GM12878 (cell line): ENCODE data around the gene CEACAM1. TPM values are rescaled to one million over a fixed set of nuclear protein-coding genes. Genes with fewer than 3 reads are reported as not detected.

Source experiments
- ATAC-seq: fragments of 200-7000 bp; cut with Tn5 transposase; 3 replicates; pipeline ENCODE4 v1.9.1; 2020; ENCODE audit warnings: mild to moderate bottlenecking, moderate library complexity
- BruUV-seq: library from RNA; stranded (reverse); fragments of 400-500 nt; replicated peaks from 2 replicates; lab custom pipeline; 2021; lab: Mats Ljungman, UMichigan
- CTCF ChIA-PET: fragments of 300-600 bp; sonication (Branson Sonifier 250); formaldehyde crosslinking; extraction: SDS; loops from one replicate; lab custom pipeline; 2021; ENCODE audit warnings: inconsistent platforms; lab: Yijun Ruan, JAX
- POLR2A ChIA-PET: fragments of 350-600 bp; formaldehyde crosslinking; extraction: SDS; loops from one replicate; lab custom pipeline; 2021; ENCODE audit warnings: inconsistent platforms; lab: Charles Lee
- RAD21 ChIA-PET: fragments of 300-600 bp; sonication (Branson Sonifier 250); formaldehyde crosslinking; loops from one replicate; lab custom pipeline; 2023; ENCODE audit warnings: antibody characterized with exemption; ENCODE audit not compliant: unreplicated experiment; lab: Charles Lee
- SMC1A ChIA-PET: fragments of 300-600 bp; sonication (Branson Sonifier 250); formaldehyde crosslinking; loops from one replicate; lab custom pipeline; 2023; ENCODE audit not compliant: unreplicated experiment, uncharacterized antibody; lab: Charles Lee
- DNase-seq: peaks from one replicate; pipeline ENCODE4 v3.0.0-alpha.2; 2011; ENCODE audit warnings: low read depth, low spot score
- FAIRE-seq: peaks from 3 replicates; lab custom pipeline; 2011; peaks lifted over from hg19 to GRCh38; lab: Jason Lieb, UNC
- H2AFZ ChIP-seq: 2 replicates; pipeline ENCODE4 v1.6.0; 2011; ENCODE audit warnings: low read depth, low read length, control low read depth; ENCODE audit not compliant: control insufficient read depth
- H3K27ac ChIP-seq: 2 replicates; pipeline ENCODE4 v1.5.1; 2011; ENCODE audit warnings: control low read depth; ENCODE audit not compliant: control insufficient read depth, insufficient read depth
- H3K27me3 ChIP-seq, 2 experiments: replicated peaks in 1 of 2; 2 replicates each; pipeline versions ENCODE4 v1.6.0 to v1.6.1; 2011; ENCODE audit warnings: low read length in 1 of 2; ENCODE audit not compliant: control insufficient read depth in 2 of 2, insufficient read depth in 2 of 2
- H3K36me3 ChIP-seq, 2 experiments: 2 replicates each; pipeline ENCODE4 v1.5.1; 2011; ENCODE audit warnings: low read length in 1 of 2; ENCODE audit not compliant: control insufficient read depth in 2 of 2, insufficient read depth in 2 of 2
- H3K4me1 ChIP-seq: 2 replicates; pipeline ENCODE4 v1.6.1; 2011; ENCODE audit warnings: mild to moderate bottlenecking, low read length, moderate library complexity, mixed read lengths; ENCODE audit not compliant: control insufficient read depth, insufficient read depth
- H3K4me2 ChIP-seq: 2 replicates; pipeline ENCODE4 v1.6.0; 2011; ENCODE audit warnings: control low read depth; ENCODE audit not compliant: control insufficient read depth, insufficient read depth
- H3K4me3 ChIP-seq: fragments of 200-600 bp; sonication (generic); 2 replicates; pipeline ENCODE4 v1.5.1; 2016
- H3K79me2 ChIP-seq: 2 replicates; pipeline ENCODE4 v1.6.0; 2011; ENCODE audit warnings: low read length; ENCODE audit not compliant: control insufficient read depth, insufficient read depth
- H3K9ac ChIP-seq: 2 replicates; pipeline ENCODE4 v1.8.0; 2011; ENCODE audit warnings: low read length, control low read depth, mixed read lengths; ENCODE audit not compliant: control insufficient read depth, insufficient read depth
- H3K9me3 ChIP-seq: replicated peaks from 3 replicates; pipeline ENCODE4 v1.5.1; 2011; ENCODE audit warnings: mild to moderate bottlenecking, low read length; ENCODE audit not compliant: control insufficient read depth, insufficient read depth
- H4K20me1 ChIP-seq: 2 replicates; pipeline ENCODE4 v1.6.0; 2011; ENCODE audit not compliant: control insufficient read depth, insufficient read depth
- HDAC6 ChIP-seq: fragments of 200-600 bp; sonication (generic); IDR thresholded peaks from one replicate; pipeline ENCODE4 v1.8.0; 2017; ENCODE audit warnings: antibody characterized with exemption; ENCODE audit not compliant: unreplicated experiment
- IKZF2 ChIP-seq, 2 experiments: fragments of 450-650 bp; IDR thresholded peaks; 2 replicates each; pipeline ENCODE4 v1.6.1; 2017; ENCODE audit warnings: mild to moderate bottlenecking in 2 of 2, moderate library complexity in 2 of 2
- NKRF ChIP-seq: fragments of 450-650 bp; conservative IDR thresholded peaks from 2 replicates; pipeline ENCODE4 v1.6.1; 2017; ENCODE audit warnings: mild to moderate bottlenecking, moderate library complexity
- SKIL ChIP-seq: fragments of 450-650 bp; IDR thresholded peaks from 2 replicates; pipeline ENCODE4 v1.6.1; 2017; ENCODE audit warnings: mild to moderate bottlenecking, low read depth, inconsistent platforms; ENCODE audit not compliant: poor library complexity, severe bottlenecking
- SMARCA5 ChIP-seq: fragments of 450-650 bp; IDR thresholded peaks from 2 replicates; pipeline ENCODE4 v1.6.1; 2017; ENCODE audit warnings: mild to moderate bottlenecking
- TARDBP ChIP-seq: IDR thresholded peaks from 2 replicates; pipeline ENCODE4 v1.6.1; 2016; ENCODE audit warnings: borderline replicate concordance
- WGBS: methylation state at CpG from one replicate; pipeline ENCODE4 v1.1.6; 2016; ENCODE audit warnings: low lambda C conversion rate; ENCODE audit not compliant: insufficient replicate concordance, insufficient coverage; ENCODE audit errors: missing lambda C conversion rate; 5-methylcytosine and 5-hydroxymethylcytosine counted together
- in situ Hi-C: fragments of 300-500 bp; cut with MboI; formaldehyde crosslinking; loops from 9 replicates; pipeline ENCODE4 v1.14.3; 2018; ENCODE audit warnings: mixed read lengths
- intact Hi-C: fragments of 100-400 bp; cut with micrococcal nuclease; formaldehyde crosslinking; loops from one replicate; pipeline ENCODE4 v1.14.2; 2022; ENCODE audit not compliant: unreplicated experiment
- polyA plus RNA-seq, 11 experiments: library from polyadenylated mRNA; depleted of rRNA in 4 of 11; unstranded in 6 of 11; stranded (reverse) in 5 of 11; fragments of >200 nt; fragmentation: Nextera tagmentation in 4 of 11; fragmentation: Illumina TruSeq in 1 of 11; extraction: Ambion mirVana in 4 of 11; extraction: Trizol in 1 of 11; gene quantifications; 1 replicate in 1 of 11; 2 replicates in 10 of 11; pipeline versions ENCODE4 v1.2.1 to v1.2.3, GENCODE V29; 2011 to 2016; ENCODE audit warnings: inconsistent platforms in 2 of 11, missing spikeins in 2 of 11, low read depth in 1 of 11
- total RNA-seq, 4 experiments: library from RNA; depleted of rRNA in 3 of 4; stranded (reverse); fragments of >200 nt in 3 of 4; fragmentation: Illumina TruSeq in 1 of 4; extraction: Trizol in 1 of 4; gene quantifications; 2 replicates each; pipeline versions ENCODE4 v1.2.1 to v1.2.3, GENCODE V29; 2013 to 2021

CEACAM1 gene
- total and polyA plus RNA-seq, 10 of the 15 experiments (the other 5 are each of a cell fraction or from before 2014, with no cell fraction given) = 3.9 to 24.0 (median 6.5) TPM

GRCh38 chr19:42487798-42488178 is 40.5 kb downstream of the CEACAM1 start:
- no peaks in the 10 kb centered on the region for H3K79me2 ChIP-seq
- no peak overlapping the region for H3K4me2 ChIP-seq
- ChIA-PET CTCF (interaction anchor here (1.2 to 3.0 kb wide), 4 partner anchors 9 to 49 kb away, joined by 3 to 9 read pairs (median 4); partner anchors contain the start of gene CEACAM1), SMC1A (interaction anchor here (0.8 to 1.5 kb wide), 4 partner anchors 9 to 22 kb away, joined by 3 to 5 read pairs (median 4); no protein-coding TSS in a partner anchor), POLR2A (interaction anchor here (0.5 to 1.4 kb wide), 2 partner anchors 10 to 17 kb away, joined by 3 to 5 read pairs; no protein-coding TSS in a partner anchor), RAD21 (no interaction called here)
- H3K4me1 ChIP-seq = no peaks in the 10 kb centered on the region
- BruUV-seq = no TSS peak
- intact Hi-C loops = no loop called here
- no peak for FAIRE-seq
- H2AFZ ChIP-seq = no peak overlapping the region
- no peak overlapping the region for H3K4me3 ChIP-seq
- no peaks in the 10 kb centered on the region for H3K9me3 ChIP-seq
- WGBS = 28% methylated on average over 3 of the region's 3 CpGs
- no peaks in the 10 kb centered on the region for H3K36me3 ChIP-seq
- no peak overlapping the region for H3K27ac ChIP-seq
- in situ Hi-C loops = no loop called here
- no peaks in the 10 kb centered on the region for H4K20me1 ChIP-seq
- DNase-seq = no peak
- ATAC-seq = no peak
- H3K27me3 ChIP-seq = no peaks in the 10 kb centered on the region
- TF ChIP-seq SMARCA5 (no peak), IKZF2 (IDR thresholded peaks at IDR 0.05) (no peak), SKIL (no peak), TARDBP (no peak), NKRF (no peak), HDAC6 (no peak)
- H3K9ac ChIP-seq = no peak overlapping the region
